Naive thymus-derived CD8-positive, alpha-beta T cell (primary cell): Measurements from ENCODE around the gene NELFA. TPM values are rescaled to one million over a fixed set of nuclear protein-coding genes. Genes with fewer than 3 reads are reported as not detected.
"Not testable (repeated sequence)": the region's sequence is repeated elsewhere in the genome, so short reads cannot be mapped to it uniquely, and the experiment has no call there.

ENCODE experiments used
- ATAC-seq, 2 donors: fragments of 150-1000 bp; cut with Tn5 transposase in 1 of 2; sonication (Bioruptor Pico), chemical (Tn5 transposase) in 1 of 2; 1 replicate in 1 of 2; 2 replicates in 1 of 2; pipeline ENCODE4 v1.10.0; 2021; ENCODE audit warnings: mild to moderate bottlenecking in 2 of 2, moderate library complexity in 2 of 2
- POLR2A ChIA-PET: fragments of 350-600 bp; sonication (Branson Sonifier 250); formaldehyde crosslinking; loops from one replicate; lab custom pipeline; 2021; ENCODE audit warnings: antibody characterized with exemption; lab: Charles Lee
- DNase-seq, 10 donors: peaks; one replicate each; pipeline versions ENCODE4 v3.0.0 to v3.0.0-alpha.2; 2020 to 2022
- H3K27ac Mint-ChIP-seq, 10 donors: one replicate each; pipeline ENCODE4 v1.8.0; 2020 to 2022; ENCODE audit warnings: mild to moderate bottlenecking in 10 of 10, mixed read lengths in 10 of 10, moderate library complexity in 4 of 10, inconsistent platforms in 1 of 10
- H3K27me3 Mint-ChIP-seq, 5 donors: one replicate each; pipeline ENCODE4 v1.8.0; 2021 to 2022; ENCODE audit warnings: mixed read lengths in 5 of 5
- H3K36me3 Mint-ChIP-seq, 3 donors: one replicate each; pipeline ENCODE4 v1.8.0; 2020 to 2022; ENCODE audit warnings: mixed read lengths in 3 of 3, mild to moderate bottlenecking in 2 of 3, inconsistent platforms in 1 of 3
- H3K4me1 Mint-ChIP-seq, 4 donors: one replicate each; pipeline ENCODE4 v1.8.0; 2021 to 2022; ENCODE audit warnings: mixed read lengths in 4 of 4
- H3K4me3 Mint-ChIP-seq, 10 donors: one replicate each; pipeline ENCODE4 v1.8.0; 2020 to 2022; ENCODE audit warnings: mild to moderate bottlenecking in 10 of 10, mixed read lengths in 10 of 10, moderate library complexity in 6 of 10, inconsistent platforms in 1 of 10
- H3K9me3 Mint-ChIP-seq, 9 donors: one replicate each; pipeline ENCODE4 v1.8.0; 2020 to 2022; ENCODE audit warnings: mixed read lengths in 9 of 9, mild to moderate bottlenecking in 3 of 9, inconsistent platforms in 1 of 9, moderate library complexity in 1 of 9
- polyA plus RNA-seq, 3 donors: library from polyadenylated mRNA; unstranded; fragments of 300-500 nt; fragmentation: Illumina TruSeq; gene quantifications; one replicate each; pipeline ENCODE4 v1.2.3, GENCODE V29; 2021
- total RNA-seq, 8 experiments: library from RNA in 2 of 8; stranded (reverse) in 2 of 8; gene quantifications; one replicate each; pipeline ENCODE4 v1.2.3 and lab custom pipeline; 2021 to 2026

Gene NELFA
- total and polyA plus RNA-seq, 5 experiments from 2014 or later, result 20.1 to 47.9 (median 37.8) TPM

GRCh38 chr4:2044542-2045517, 36.1 kb upstream of the NELFA start:
- H3K4me1 Mint-ChIP-seq, result peaks cover 0 to 8% (median 2%) of the 10 kb centered on the region in 4 donors
- no peaks in the 10 kb centered on the region for H3K9me3 Mint-ChIP-seq
- H3K4me3 Mint-ChIP-seq, result peak overlapping the region in 1 of 10 donors; percentile 38
- H3K27me3 Mint-ChIP-seq, result peaks cover under 1 to 39% (median 16%) of the 10 kb centered on the region in 5 donors
- no peak for ATAC-seq
- DNase-seq, result no peak
- H3K36me3 Mint-ChIP-seq, result peaks cover 0 to 2% (median 0%) of the 10 kb centered on the region in 3 donors
- H3K27ac Mint-ChIP-seq, result no peak overlapping the region
- POLR2A ChIA-PET, result no interaction called here

- DNase-seq (no peak), ATAC-seq (no peak)
- peaks cover 0 to 9% (median 3%) of the 10 kb centered on the region in 4 donors for H3K4me1 Mint-ChIP-seq
- H3K4me3 Mint-ChIP-seq, result peak overlapping the region in 4 of 10 donors; percentile 16 to 38 (median 30)
- POLR2A ChIA-PET, result no interaction called here
- H3K27me3 Mint-ChIP-seq, result peaks cover 2 to 47% (median 18%) of the 10 kb centered on the region in 5 donors
- H3K27ac Mint-ChIP-seq, result no peak overlapping the region
- no peaks in the 10 kb centered on the region for H3K9me3 Mint-ChIP-seq
- H3K36me3 Mint-ChIP-seq, result peaks cover 0 to 2% (median 0%) of the 10 kb centered on the region in 3 donors
Observed at GRCh38 chr4:2044119-2044485, 35.3 kb upstream of the NELFA start.

- POLR2A ChIA-PET, result no interaction called here
- Mint-ChIP-seq H3K9me3 (no peaks in the 10 kb centered on the region), H3K4me1 (peaks cover 0 to 8% (median 3%) of the 10 kb centered on the region in 4 donors), H3K4me3 (peak overlapping the region in 7 of 10 donors; percentile 16 to 88 (median 64)), H3K36me3 (peaks cover 0 to 2% (median 0%) of the 10 kb centered on the region in 3 donors), H3K27ac (no peak overlapping the region), H3K27me3 (peaks cover 2 to 50% (median 22%) of the 10 kb centered on the region in 5 donors)
- DNase-seq, result no peak
- no peak for ATAC-seq
Observed at GRCh38 chr4:2043396-2044118, 34.8 kb upstream of the NELFA start.

GRCh38 chr4:2042947-2043395, 34.2 kb upstream of the NELFA start:
- POLR2A ChIA-PET, result no interaction called here
- no peak for ATAC-seq
- no peak for DNase-seq
- Mint-ChIP-seq H3K9me3 (no peaks in the 10 kb centered on the region), H3K27me3 (peaks cover 3 to 46% (median 19%) of the 10 kb centered on the region in 5 donors), H3K4me3 (peak overlapping the region; percentile 64 to 88 (median 73)), H3K36me3 (peaks cover 0 to 2% (median 0%) of the 10 kb centered on the region in 3 donors), H3K4me1 (peaks cover 0 to 7% (median 3%) of the 10 kb centered on the region in 4 donors), H3K27ac (peak overlapping the region in 2 of 10 donors; percentile 8 to 73)

- Mint-ChIP-seq H3K27ac (peak overlapping the region in 2 of 10 donors; percentile 8 to 73), H3K4me1 (peaks cover 0 to 7% (median 3%) of the 10 kb centered on the region in 4 donors)
Observed at GRCh38 chr4:2042204-2042946, 33.6 kb upstream of the NELFA start.

GRCh38 chr4:2041239-2042130, 32.7 kb upstream of the NELFA start:
- Mint-ChIP-seq H3K36me3 (peaks cover 0 to 2% (median 0%) of the 10 kb centered on the region in 3 donors), H3K4me1 (peaks cover 0 to 7% (median 3%) of the 10 kb centered on the region in 4 donors), H3K4me3 (peak overlapping the region; percentile 65 to 84 (median 81)), H3K27me3 (peaks cover 6 to 45% (median 27%) of the 10 kb centered on the region in 5 donors), H3K9me3 (no peaks in the 10 kb centered on the region), H3K27ac (peak overlapping the region in 5 of 10 donors; percentile 20 to 70 (median 47))
- ATAC-seq (peak; percentile 66 to 68), DNase-seq (peak; percentile 62 to 90 (median 74))
- POLR2A ChIA-PET, result interaction anchor here (1.3 kb wide), 1 partner anchor 32 kb away, joined by 5 read pairs; no protein-coding TSS in a partner anchor

More at GRCh38 chr4:2042204-2042946, 33.6 kb upstream of the NELFA start:
- no peaks in the 10 kb centered on the region for H3K9me3 Mint-ChIP-seq
- H3K36me3 Mint-ChIP-seq, result peaks cover 0 to 2% (median 0%) of the 10 kb centered on the region in 3 donors
- peak overlapping the region; percentile 67 to 88 (median 74) for H3K4me3 Mint-ChIP-seq
- POLR2A ChIA-PET, result no interaction called here
- peaks cover 3 to 40% (median 19%) of the 10 kb centered on the region in 5 donors for H3K27me3 Mint-ChIP-seq
- ATAC-seq (peak; percentile 62 to 69), DNase-seq (peak in 8 of 10 donors; percentile 20 to 67 (median 45))

GRCh38 chr4:2040391-2041238, 31.8 kb upstream of the NELFA start:
- Mint-ChIP-seq H3K4me3 (peak overlapping the region; percentile 57 to 85 (median 80)), H3K4me1 (peaks cover 0 to 7% (median 2%) of the 10 kb centered on the region in 4 donors), H3K27me3 (peaks cover 8 to 44% (median 26%) of the 10 kb centered on the region in 5 donors), H3K36me3 (peaks cover 0 to 2% (median 0%) of the 10 kb centered on the region in 3 donors), H3K9me3 (no peaks in the 10 kb centered on the region), H3K27ac (no peak overlapping the region)
- DNase-seq, result peak in 3 of 10 donors; percentile 4 to 16 (median 15)
- POLR2A ChIA-PET, result interaction anchor here (1.3 kb wide), 1 partner anchor 31 kb away, joined by 5 read pairs; no protein-coding TSS in a partner anchor
- peak; percentile 15 to 24 for ATAC-seq

- DNase-seq (no peak), ATAC-seq (no peak)
- peaks cover 0 to 5% (median under 1%) of the 10 kb centered on the region in 4 donors for H3K4me1 Mint-ChIP-seq
- no peak overlapping the region for H3K4me3 Mint-ChIP-seq
- H3K27ac Mint-ChIP-seq, result no peak overlapping the region
- peaks cover 13 to 46% (median 40%) of the 10 kb centered on the region in 5 donors for H3K27me3 Mint-ChIP-seq
- POLR2A ChIA-PET, result no interaction called here
- peaks cover 0 to 2% (median 0%) of the 10 kb centered on the region in 3 donors for H3K36me3 Mint-ChIP-seq
- H3K9me3 Mint-ChIP-seq, result no peaks in the 10 kb centered on the region
Observed at GRCh38 chr4:2036866-2037265, 28.1 kb upstream of the NELFA start.

GRCh38 chr4:2036327-2036726, 27.6 kb upstream of the NELFA start:
- peaks cover 0 to 2% (median 0%) of the 10 kb centered on the region in 3 donors for H3K36me3 Mint-ChIP-seq
- POLR2A ChIA-PET, result no interaction called here
- peaks cover 0 to 5% (median under 1%) of the 10 kb centered on the region in 4 donors for H3K4me1 Mint-ChIP-seq
- peaks cover 13 to 48% (median 40%) of the 10 kb centered on the region in 5 donors for H3K27me3 Mint-ChIP-seq
- H3K9me3 Mint-ChIP-seq, result no peaks in the 10 kb centered on the region
- DNase-seq (no peak), ATAC-seq (no peak)
- no peak overlapping the region for H3K4me3 Mint-ChIP-seq
- no peak overlapping the region for H3K27ac Mint-ChIP-seq

- POLR2A ChIA-PET, H3K36me3 Mint-ChIP-seq, H3K27ac Mint-ChIP-seq, H3K9me3 Mint-ChIP-seq, H3K4me1 Mint-ChIP-seq, H3K4me3 Mint-ChIP-seq, DNase-seq, ATAC-seq: not testable (repeated sequence)
- H3K27me3 Mint-ChIP-seq, result peaks cover 13 to 45% (median 33%) of the 10 kb centered on the region in 5 donors
Observed at GRCh38 chr4:2031161-2031560, 22.4 kb upstream of the NELFA start.
